ENCODE measurements around the gene GPR15. TPM values are rescaled to one million over a fixed set of nuclear protein-coding genes. Genes with fewer than 3 reads are reported as not detected.
A peak's percentile ranks its signal among the peaks of the same experiment; 100 is the strongest.

Gene GPR15
- total and polyA plus RNA-seq, 10 of the 15 experiments (the other 5 are each of a cell fraction or from before 2014, with no cell fraction given) = 70.7 to 150 (median 115) TPM

DNA sequence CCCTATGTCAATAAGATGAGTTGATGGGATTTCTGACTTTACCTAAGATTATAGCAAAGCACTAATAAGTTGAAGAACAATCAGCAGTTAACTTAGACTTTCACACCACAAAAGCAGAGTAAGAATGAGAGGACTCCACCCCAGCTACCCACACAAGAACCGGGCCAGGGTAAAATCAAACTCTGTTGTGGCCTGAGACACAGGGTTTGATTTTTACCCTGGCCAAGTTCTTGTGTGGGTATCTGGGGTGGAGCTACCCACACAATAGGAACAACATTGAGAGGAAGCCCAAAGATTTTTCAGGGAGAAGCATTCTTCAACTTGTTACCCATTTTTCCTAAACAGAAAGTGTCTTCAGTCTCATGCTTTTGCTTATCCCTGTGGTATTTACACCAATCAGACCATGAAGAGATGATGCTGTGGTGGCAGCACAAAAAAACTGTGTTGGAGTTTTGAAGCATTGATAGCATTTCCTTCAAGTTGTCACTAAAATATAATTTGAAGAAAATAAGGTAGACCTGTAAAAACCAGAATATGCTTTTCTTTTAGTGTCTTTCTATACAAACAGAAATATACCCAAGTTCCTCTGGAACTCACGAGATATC is 36.0 kb downstream of the GPR15 start (continued):
- TF ChIP-seq SMARCA5 (IDR thresholded peaks at IDR 0.05) (no peak), PAX5 (IDR thresholded peaks at IDR 0.05; ENCODE audit: borderline replicate concordance, low read depth, low read length) (no peak), YBX1 (IDR thresholded peaks at IDR 0.05) (no peak), KLF5 (IDR thresholded peaks at IDR 0.05; ENCODE audit: partially characterized antibody) (no peak), JUNB (IDR thresholded peaks at IDR 0.05) (peak; percentile 49), POLR2A (IDR thresholded peaks at IDR 0.05; ENCODE audit: low read depth, low read length) (no peak), RCOR1 (conservative IDR thresholded peaks at IDR 0.05; ENCODE audit: low read depth, low read length) (no peak), SRF (IDR thresholded peaks at IDR 0.05; ENCODE audit: low read depth in 2 of 2, low read length in 2 of 2) (no peak), SREBF2 (IDR thresholded peaks at IDR 0.05; ENCODE audit: low read length) (no peak), NFYB (IDR thresholded peaks at IDR 0.05; ENCODE audit: insufficient read depth, low read depth, low read length) (no peak)
- TF ChIP-seq, protein P1, sequence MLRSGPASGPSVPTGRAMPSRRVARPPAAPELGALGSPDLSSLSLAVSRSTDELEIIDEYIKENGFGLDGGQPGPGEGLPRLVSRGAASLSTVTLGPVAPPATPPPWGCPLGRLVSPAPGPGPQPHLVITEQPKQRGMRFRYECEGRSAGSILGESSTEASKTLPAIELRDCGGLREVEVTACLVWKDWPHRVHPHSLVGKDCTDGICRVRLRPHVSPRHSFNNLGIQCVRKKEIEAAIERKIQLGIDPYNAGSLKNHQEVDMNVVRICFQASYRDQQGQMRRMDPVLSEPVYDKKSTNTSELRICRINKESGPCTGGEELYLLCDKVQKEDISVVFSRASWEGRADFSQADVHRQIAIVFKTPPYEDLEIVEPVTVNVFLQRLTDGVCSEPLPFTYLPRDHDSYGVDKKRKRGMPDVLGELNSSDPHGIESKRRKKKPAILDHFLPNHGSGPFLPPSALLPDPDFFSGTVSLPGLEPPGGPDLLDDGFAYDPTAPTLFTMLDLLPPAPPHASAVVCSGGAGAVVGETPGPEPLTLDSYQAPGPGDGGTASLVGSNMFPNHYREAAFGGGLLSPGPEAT (IDR thresholded peaks at IDR 0.05; ENCODE audit: low read depth) = no peak
- TF ChIP-seq, protein P2, sequence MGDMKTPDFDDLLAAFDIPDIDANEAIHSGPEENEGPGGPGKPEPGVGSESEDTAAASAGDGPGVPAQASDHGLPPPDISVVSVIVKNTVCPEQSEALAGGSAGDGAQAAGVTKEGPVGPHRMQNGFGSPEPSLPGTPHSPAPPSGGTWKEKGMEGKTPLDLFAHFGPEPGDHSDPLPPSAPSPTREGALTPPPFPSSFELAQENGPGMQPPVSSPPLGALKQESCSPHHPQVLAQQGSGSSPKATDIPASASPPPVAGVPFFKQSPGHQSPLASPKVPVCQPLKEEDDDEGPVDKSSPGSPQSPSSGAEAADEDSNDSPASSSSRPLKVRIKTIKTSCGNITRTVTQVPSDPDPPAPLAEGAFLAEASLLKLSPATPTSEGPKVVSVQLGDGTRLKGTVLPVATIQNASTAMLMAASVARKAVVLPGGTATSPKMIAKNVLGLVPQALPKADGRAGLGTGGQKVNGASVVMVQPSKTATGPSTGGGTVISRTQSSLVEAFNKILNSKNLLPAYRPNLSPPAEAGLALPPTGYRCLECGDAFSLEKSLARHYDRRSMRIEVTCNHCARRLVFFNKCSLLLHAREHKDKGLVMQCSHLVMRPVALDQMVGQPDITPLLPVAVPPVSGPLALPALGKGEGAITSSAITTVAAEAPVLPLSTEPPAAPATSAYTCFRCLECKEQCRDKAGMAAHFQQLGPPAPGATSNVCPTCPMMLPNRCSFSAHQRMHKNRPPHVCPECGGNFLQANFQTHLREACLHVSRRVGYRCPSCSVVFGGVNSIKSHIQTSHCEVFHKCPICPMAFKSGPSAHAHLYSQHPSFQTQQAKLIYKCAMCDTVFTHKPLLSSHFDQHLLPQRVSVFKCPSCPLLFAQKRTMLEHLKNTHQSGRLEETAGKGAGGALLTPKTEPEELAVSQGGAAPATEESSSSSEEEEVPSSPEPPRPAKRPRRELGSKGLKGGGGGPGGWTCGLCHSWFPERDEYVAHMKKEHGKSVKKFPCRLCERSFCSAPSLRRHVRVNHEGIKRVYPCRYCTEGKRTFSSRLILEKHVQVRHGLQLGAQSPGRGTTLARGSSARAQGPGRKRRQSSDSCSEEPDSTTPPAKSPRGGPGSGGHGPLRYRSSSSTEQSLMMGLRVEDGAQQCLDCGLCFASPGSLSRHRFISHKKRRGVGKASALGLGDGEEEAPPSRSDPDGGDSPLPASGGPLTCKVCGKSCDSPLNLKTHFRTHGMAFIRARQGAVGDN (IDR thresholded peaks at IDR 0.05) = peak; percentile 39; the same call in 1 of the 2 replicates
- TF ChIP-seq, protein P3, sequence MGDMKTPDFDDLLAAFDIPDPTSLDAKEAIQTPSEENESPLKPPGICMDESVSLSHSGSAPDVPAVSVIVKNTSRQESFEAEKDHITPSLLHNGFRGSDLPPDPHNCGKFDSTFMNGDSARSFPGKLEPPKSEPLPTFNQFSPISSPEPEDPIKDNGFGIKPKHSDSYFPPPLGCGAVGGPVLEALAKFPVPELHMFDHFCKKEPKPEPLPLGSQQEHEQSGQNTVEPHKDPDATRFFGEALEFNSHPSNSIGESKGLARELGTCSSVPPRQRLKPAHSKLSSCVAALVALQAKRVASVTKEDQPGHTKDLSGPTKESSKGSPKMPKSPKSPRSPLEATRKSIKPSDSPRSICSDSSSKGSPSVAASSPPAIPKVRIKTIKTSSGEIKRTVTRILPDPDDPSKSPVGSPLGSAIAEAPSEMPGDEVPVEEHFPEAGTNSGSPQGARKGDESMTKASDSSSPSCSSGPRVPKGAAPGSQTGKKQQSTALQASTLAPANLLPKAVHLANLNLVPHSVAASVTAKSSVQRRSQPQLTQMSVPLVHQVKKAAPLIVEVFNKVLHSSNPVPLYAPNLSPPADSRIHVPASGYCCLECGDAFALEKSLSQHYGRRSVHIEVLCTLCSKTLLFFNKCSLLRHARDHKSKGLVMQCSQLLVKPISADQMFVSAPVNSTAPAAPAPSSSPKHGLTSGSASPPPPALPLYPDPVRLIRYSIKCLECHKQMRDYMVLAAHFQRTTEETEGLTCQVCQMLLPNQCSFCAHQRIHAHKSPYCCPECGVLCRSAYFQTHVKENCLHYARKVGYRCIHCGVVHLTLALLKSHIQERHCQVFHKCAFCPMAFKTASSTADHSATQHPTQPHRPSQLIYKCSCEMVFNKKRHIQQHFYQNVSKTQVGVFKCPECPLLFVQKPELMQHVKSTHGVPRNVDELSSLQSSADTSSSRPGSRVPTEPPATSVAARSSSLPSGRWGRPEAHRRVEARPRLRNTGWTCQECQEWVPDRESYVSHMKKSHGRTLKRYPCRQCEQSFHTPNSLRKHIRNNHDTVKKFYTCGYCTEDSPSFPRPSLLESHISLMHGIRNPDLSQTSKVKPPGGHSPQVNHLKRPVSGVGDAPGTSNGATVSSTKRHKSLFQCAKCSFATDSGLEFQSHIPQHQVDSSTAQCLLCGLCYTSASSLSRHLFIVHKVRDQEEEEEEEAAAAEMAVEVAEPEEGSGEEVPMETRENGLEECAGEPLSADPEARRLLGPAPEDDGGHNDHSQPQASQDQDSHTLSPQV (IDR thresholded peaks at IDR 0.05) = no peak
- TF ChIP-seq, protein P4, sequence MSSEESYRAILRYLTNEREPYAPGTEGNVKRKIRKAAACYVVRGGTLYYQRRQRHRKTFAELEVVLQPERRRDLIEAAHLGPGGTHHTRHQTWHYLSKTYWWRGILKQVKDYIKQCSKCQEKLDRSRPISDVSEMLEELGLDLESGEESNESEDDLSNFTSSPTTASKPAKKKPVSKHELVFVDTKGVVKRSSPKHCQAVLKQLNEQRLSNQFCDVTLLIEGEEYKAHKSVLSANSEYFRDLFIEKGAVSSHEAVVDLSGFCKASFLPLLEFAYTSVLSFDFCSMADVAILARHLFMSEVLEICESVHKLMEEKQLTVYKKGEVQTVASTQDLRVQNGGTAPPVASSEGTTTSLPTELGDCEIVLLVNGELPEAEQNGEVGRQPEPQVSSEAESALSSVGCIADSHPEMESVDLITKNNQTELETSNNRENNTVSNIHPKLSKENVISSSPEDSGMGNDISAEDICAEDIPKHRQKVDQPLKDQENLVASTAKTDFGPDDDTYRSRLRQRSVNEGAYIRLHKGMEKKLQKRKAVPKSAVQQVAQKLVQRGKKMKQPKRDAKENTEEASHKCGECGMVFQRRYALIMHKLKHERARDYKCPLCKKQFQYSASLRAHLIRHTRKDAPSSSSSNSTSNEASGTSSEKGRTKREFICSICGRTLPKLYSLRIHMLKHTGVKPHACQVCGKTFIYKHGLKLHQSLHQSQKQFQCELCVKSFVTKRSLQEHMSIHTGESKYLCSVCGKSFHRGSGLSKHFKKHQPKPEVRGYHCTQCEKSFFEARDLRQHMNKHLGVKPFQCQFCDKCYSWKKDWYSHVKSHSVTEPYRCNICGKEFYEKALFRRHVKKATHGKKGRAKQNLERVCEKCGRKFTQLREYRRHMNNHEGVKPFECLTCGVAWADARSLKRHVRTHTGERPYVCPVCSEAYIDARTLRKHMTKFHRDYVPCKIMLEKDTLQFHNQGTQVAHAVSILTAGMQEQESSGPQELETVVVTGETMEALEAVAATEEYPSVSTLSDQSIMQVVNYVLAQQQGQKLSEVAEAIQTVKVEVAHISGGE (CRISPR knock-in tag; IDR thresholded peaks at IDR 0.05) = no peak

All from GM12878 (cell line).